Brain microvascular endothelial cell (primary cell): Measurements from ENCODE around the gene GTSE1.

Experiments used
- DNase-seq: peaks from one replicate; pipeline ENCODE4 v3.0.0-alpha.2; 2020
- H3K27ac ChIP-seq: fragments of 250-450 bp; sonication (Bioruptor Pico); 2 replicates; pipeline ENCODE4 v1.5.1; 2020; ENCODE audit warnings: mild to moderate bottlenecking, moderate library complexity
- H3K27me3 ChIP-seq: fragments of 250-450 bp; sonication (Bioruptor Pico); replicated peaks from 2 replicates; pipeline ENCODE4 v1.5.1; 2020; ENCODE audit warnings: mild to moderate bottlenecking
- H3K36me3 ChIP-seq: fragments of 250-450 bp; sonication (Bioruptor Pico); replicated peaks from 2 replicates; pipeline ENCODE4 v1.5.1; 2020; ENCODE audit warnings: mild to moderate bottlenecking
- H3K4me3 ChIP-seq: 2 replicates; pipeline ENCODE4 v1.5.1; 2011; ENCODE audit warnings: low read depth, mild to moderate bottlenecking, control low read depth, low read length, moderate library complexity
- in situ Hi-C: cut with HindIII; loops from 2 replicates; pipeline ENCODE4 v1.10.0; 2017; ENCODE audit warnings: low sequenced_read_pairs, low pct_ligation_motif_present
- TF ChIP-seq, protein P1 (sequence below): IDR thresholded peaks from 2 replicates; pipeline ENCODE4 v1.5.1; 2011; ENCODE audit warnings: low read depth, mild to moderate bottlenecking, moderate library complexity, low read length, control low read depth, inconsistent platforms; ENCODE audit errors: missing control alignments

Gene GTSE1

DNA sequence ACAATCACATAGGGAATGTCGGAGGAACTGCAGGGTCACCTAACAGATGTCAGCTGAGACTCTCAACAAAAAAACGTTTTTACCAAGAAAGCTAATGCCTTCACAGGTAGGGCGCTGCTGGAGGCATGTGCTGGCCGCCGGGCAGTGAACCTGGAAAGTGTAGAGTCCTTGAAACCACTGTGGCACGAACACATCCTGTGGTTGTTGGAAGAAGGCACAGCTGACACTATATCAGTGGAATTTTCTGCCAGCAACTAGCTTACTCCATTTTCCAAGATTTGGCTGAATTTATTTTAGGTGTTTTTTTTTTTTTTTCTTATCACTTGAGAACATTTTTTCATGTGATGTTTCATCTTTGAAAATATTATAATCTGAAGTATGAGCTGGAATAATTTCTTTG is 53.0 kb downstream of the GTSE1 start:
- H3K4me3 ChIP-seq, result no peak overlapping the region
- H3K27ac ChIP-seq, result no peak overlapping the region
- H3K27me3 ChIP-seq, result no peaks in the 10 kb centered on the region
- no peak for DNase-seq
- peaks cover 76% of the 10 kb centered on the region for H3K36me3 ChIP-seq
- in situ Hi-C loops, result loop anchor here (25.0 kb wide), 1 partner anchor 138 kb away; no protein-coding TSS in a partner anchor
- TF ChIP-seq, protein P1, sequence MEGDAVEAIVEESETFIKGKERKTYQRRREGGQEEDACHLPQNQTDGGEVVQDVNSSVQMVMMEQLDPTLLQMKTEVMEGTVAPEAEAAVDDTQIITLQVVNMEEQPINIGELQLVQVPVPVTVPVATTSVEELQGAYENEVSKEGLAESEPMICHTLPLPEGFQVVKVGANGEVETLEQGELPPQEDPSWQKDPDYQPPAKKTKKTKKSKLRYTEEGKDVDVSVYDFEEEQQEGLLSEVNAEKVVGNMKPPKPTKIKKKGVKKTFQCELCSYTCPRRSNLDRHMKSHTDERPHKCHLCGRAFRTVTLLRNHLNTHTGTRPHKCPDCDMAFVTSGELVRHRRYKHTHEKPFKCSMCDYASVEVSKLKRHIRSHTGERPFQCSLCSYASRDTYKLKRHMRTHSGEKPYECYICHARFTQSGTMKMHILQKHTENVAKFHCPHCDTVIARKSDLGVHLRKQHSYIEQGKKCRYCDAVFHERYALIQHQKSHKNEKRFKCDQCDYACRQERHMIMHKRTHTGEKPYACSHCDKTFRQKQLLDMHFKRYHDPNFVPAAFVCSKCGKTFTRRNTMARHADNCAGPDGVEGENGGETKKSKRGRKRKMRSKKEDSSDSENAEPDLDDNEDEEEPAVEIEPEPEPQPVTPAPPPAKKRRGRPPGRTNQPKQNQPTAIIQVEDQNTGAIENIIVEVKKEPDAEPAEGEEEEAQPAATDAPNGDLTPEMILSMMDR, result no peak

DNA sequence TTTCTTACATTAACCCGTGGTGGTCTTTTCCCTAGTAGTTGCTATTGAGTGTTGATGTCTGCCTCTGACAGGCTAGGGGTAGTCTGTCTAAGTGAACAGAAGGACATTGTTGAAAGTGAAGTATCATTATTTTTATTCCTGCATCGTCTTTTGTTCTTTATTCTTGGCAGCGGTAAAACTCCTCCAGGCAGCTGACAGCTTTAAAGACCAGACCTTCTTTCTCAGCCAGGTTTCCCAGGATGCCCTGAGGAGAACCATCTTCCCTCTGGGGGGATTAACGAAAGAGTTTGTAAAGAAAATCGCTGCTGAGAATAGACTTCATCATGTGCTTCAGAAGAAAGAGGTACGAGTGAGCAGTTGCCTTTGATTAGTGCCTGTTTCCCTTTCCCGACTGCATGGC is 53.5 kb downstream of the GTSE1 start:
- in situ Hi-C loops, result no loop called here
- Histone ChIP-seq H3K27me3 (no peaks in the 10 kb centered on the region), H3K27ac (no peak overlapping the region), H3K36me3 (peaks cover 79% of the 10 kb centered on the region), H3K4me3 (no peak overlapping the region)
- TF ChIP-seq, protein P1, result no peak
- DNase-seq, result no peak

DNA sequence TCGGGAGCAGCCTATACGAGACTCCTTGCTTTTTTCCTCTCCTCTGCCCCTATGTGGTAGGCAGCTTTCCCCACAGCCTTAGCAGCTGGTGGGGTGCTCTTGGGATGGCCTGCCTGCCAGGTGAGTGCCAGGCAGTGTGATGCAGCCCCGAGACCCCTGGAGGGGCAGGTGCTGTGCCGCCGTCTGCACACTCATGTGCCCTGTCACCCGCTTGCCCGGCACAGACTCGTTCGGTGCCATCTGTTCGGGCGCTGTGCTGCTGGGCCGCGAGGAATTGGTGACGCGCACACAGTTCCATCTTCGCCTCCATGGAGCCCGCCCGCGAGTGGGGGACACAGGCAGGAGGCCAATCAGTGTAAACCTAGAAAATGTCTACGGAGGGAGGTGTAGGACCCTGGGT is 54.0 kb downstream of the GTSE1 start:
- Histone ChIP-seq H3K4me3 (no peak overlapping the region), H3K27me3 (no peaks in the 10 kb centered on the region), H3K27ac (no peak overlapping the region), H3K36me3 (peaks cover 81% of the 10 kb centered on the region)
- TF ChIP-seq, protein P1, result no peak
- DNase-seq, result no peak
- in situ Hi-C loops, result no loop called here

DNA sequence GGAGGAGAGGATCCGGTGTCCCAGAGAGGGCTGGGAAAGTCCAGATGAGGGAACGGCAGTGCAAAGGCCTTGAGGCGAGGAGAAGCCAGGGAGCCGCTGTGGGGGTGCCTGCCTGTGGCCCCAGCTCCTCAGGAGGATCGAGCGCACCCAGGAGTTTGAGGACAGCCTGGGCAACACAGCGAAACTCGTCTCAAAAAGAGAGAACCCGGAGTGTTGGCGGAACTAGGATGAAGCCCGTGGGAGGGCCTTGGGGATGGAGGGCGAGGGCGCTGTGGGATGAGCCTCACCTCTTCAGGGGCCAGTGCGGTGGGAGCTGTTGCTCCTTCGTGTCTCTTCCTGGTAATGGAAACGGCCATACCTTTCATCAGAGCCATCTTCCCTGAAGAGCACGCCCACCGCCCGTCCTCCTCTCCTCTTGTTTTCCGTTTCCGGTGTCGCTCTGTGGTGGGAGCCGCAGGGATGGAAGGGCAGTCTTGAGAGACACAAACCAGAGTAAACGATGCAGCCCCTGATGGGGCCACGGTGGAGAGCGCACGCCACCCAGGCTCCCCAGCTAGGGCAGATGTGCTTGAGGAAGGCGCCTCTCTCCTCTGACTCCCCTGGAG is 54.6 kb downstream of the GTSE1 start:
- in situ Hi-C loops, result no loop called here
- DNase-seq, result no peak
- Histone ChIP-seq H3K27me3 (no peaks in the 10 kb centered on the region), H3K4me3 (no peak overlapping the region), H3K36me3 (peaks cover 79% of the 10 kb centered on the region), H3K27ac (no peak overlapping the region)
- TF ChIP-seq, protein P1, result no peak

DNA sequence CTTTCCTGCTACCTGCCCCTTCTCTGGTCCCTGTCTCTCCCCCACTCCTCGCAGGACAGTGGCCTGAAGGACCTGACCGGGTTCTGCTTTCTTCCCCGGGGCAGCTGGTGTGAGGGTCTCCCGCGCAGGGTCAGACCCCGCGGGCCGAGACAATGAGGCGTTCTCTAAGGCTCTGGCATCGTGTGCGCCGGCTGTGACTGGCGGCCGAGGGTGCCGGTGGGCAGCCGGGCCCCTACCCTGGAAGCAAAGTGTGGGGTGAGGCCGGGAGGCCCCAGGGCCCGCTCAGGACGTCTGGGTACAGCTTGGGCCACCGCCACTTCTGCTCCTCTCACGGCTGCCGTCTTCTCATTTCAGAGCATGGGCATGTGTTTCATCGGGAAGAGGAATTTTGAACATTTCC is 55.1 kb downstream of the GTSE1 start:
- TF ChIP-seq, protein P1, result no peak
- Histone ChIP-seq H3K4me3 (no peak overlapping the region), H3K27me3 (no peaks in the 10 kb centered on the region), H3K36me3 (peaks cover 74% of the 10 kb centered on the region), H3K27ac (no peak overlapping the region)
- in situ Hi-C loops, result no loop called here
- DNase-seq, result no peak

DNA sequence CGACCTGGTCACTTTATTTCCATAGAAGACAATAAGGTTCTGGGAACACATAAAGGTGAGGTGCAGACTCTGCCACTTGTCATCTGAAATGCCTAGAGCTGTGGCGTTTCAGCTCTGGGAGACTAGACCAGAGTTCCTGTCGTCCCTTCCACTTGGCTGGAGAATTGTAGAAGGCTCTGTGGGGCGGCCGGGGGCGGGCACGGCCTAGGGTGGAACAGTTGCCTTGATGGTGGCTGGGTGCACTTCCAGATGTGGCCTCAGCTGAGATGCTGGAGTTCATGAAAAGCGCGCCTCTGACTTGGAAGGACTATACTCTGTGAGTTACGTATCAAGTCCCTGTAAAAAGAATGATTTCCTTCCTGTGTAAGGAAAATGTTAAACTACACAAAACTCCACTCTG is 55.6 kb downstream of the GTSE1 start:
- DNase-seq, result no peak
- in situ Hi-C loops, result no loop called here
- H3K27me3 ChIP-seq, result no peaks in the 10 kb centered on the region
- H3K27ac ChIP-seq, result no peak overlapping the region
- peaks cover 71% of the 10 kb centered on the region for H3K36me3 ChIP-seq
- TF ChIP-seq, protein P1, result no peak
- no peak overlapping the region for H3K4me3 ChIP-seq
